Measurements from ENCODE around the gene RILP. TPM values are rescaled to one million over a fixed set of nuclear protein-coding genes. Genes with fewer than 3 reads are reported as not detected.
A peak's percentile ranks its signal among the peaks of the same experiment; 100 is the strongest.

RILP gene
- total RNA-seq, 1 donor from 2014 or later = 2.9 TPM

- FAIRE-seq (no peak), DNase-seq (ENCODE audit: low spot score in 2 of 2) (no peak)
Observed at GRCh38 chr17:1648173-1648962, 1.3 kb downstream of the RILP start.

GRCh38 chr17:1647802-1648171 is 1.9 kb downstream of the RILP start:
- no peak for FAIRE-seq
- DNase-seq (ENCODE audit: low spot score in 2 of 2) = no peak

- no peak for DNase-seq (ENCODE audit: low spot score in 2 of 2)
- FAIRE-seq = no peak
Observed at GRCh38 chr17:1646199-1646875, 3.3 kb downstream of the RILP start.

- DNase-seq (ENCODE audit: low spot score in 2 of 2) (peak; percentile 61 to 64), FAIRE-seq (no peak)
Observed at GRCh38 chr17:1645207-1646171, 4.2 kb downstream of the RILP start, which contains the start of gene SCARF1. TSS of gene SCARF1 (minus strand) at chr17:1645732. CDS start at chr17:1645697, 35 bp downstream.

GRCh38 chr17:1644493-1645206 is 5.0 kb downstream of the RILP start:
- FAIRE-seq (no peak), DNase-seq (ENCODE audit: low spot score in 2 of 2) (peak in 1 of 2 donors; percentile 47)

- DNase-seq (ENCODE audit: low spot score in 2 of 2) = no peak
- FAIRE-seq = no peak
Observed at GRCh38 chr17:1643999-1644492, 5.6 kb downstream of the RILP start.

GRCh38 chr17:1643293-1643998 is 6.2 kb downstream of the RILP start:
- FAIRE-seq (no peak), DNase-seq (ENCODE audit: low spot score in 2 of 2) (peak; percentile 67 to 69)

GRCh38 chr17:1641065-1641403 is 8.6 kb downstream of the RILP start:
- no peak for FAIRE-seq
- no peak for DNase-seq (ENCODE audit: low spot score in 2 of 2)

- no peak for FAIRE-seq
- peak; percentile 51 to 58 for DNase-seq (ENCODE audit: low spot score in 2 of 2)
Observed at GRCh38 chr17:1640329-1641064, 9.2 kb downstream of the RILP start.

- FAIRE-seq (no peak), DNase-seq (ENCODE audit: low spot score in 2 of 2) (peak in 1 of 2 donors; percentile 65)
Observed at GRCh38 chr17:1639549-1640180, 10.0 kb downstream of the RILP start.

- DNase-seq (ENCODE audit: low spot score in 2 of 2) (no peak), FAIRE-seq (no peak)
Observed at GRCh38 chr17:1638624-1639300, 10.9 kb downstream of the RILP start.

GRCh38 chr17:1638171-1638590 is 11.5 kb downstream of the RILP start:
- no peak for FAIRE-seq
- DNase-seq (ENCODE audit: low spot score in 2 of 2) = no peak

- no peak for FAIRE-seq
Observed at GRCh38 chr17:1636732-1637285, 12.9 kb downstream of the RILP start.

GRCh38 chr17:1635675-1636465 is 13.8 kb downstream of the RILP start:
- DNase-seq (ENCODE audit: low spot score in 2 of 2) (no peak), FAIRE-seq (no peak)

More at GRCh38 chr17:1636732-1637285, 12.9 kb downstream of the RILP start:
- DNase-seq (ENCODE audit: low spot score in 2 of 2) = no peak

- DNase-seq (ENCODE audit: low spot score in 2 of 2) (no peak), FAIRE-seq (no peak)
Observed at GRCh38 chr17:1634841-1635650, 14.6 kb downstream of the RILP start.

GRCh38 chr17:1630662-1631061 is 19.0 kb downstream of the RILP start:
- FAIRE-seq (no peak), DNase-seq (ENCODE audit: low spot score in 2 of 2) (no peak)

All from frontal cortex (tissue), 4 donors.